OCI-M2 (cell line): Measurements from ENCODE around the gene LYPD3.
"Not testable (repeated sequence)": the region's sequence is repeated elsewhere in the genome, so short reads cannot be mapped to it uniquely, and the experiment has no call there.

ENCODE experiments used
- DNase-seq: peaks from one replicate; lab custom pipeline; 2025; ENCODE audit not compliant: unreplicated experiment; lab: John Stamatoyannopoulos, UW

LYPD3 gene

GRCh38 chr19:43462785-43463380 is 2.5 kb downstream of the LYPD3 start:
- no peak for DNase-seq

- no peak for DNase-seq
Measured at GRCh38 chr19:43462383-43462782, 3.0 kb downstream of the LYPD3 start.

DNA sequence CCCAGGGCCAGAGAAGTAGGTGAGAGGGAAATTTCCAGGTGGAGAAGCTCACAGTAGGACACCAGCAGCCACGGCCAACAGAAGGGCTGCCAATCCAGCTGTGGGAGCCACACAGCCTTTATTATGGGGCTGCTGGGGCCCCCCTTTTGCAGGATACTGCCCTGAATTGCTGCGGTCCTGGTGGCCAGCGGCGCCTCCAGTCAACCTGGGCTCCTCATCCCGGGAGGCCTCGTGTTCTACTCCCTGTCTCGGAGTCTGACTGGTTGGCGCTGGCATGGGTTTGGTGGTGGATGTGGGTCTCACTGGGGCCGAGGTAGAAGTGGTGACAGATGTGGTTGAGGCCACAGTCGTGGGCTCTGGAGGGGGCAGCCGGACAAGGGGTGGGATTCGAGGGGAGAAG is 4.1 kb downstream of the LYPD3 start:
- no peak for DNase-seq

DNA sequence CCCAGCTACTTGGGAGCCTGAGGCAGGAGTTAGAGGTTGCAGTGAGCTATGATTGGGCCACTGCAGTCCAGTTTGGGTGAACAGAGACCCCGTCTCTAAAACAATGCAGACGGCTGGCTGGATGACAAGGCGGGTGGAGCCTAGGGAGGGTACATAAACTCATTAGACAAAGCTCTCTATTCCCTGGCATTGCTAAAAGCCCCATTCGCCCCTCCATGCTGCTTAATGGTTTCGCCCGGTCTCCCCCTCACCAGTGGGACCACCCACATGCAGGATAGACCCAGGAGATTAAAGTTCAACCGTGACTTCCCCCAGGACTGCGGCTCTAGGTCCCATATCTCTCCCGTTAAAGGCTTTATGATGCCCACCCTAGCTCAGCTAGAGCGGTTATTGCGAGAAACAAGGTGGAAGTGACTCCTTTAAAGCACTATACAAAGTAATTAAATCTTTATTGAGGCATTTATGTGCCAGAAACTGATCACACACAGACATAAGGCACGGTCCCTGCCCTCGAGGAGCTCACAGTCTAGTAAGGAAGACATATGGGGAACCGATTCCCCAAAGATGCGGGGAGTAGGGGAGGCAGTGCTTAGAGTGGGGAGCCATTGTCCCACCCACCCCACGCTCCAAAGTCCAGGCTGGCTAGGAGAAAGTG is 4.9 kb downstream of the LYPD3 start:
- no peak for DNase-seq

- no peak for DNase-seq
Measured at GRCh38 chr19:43457809-43458208, 7.6 kb downstream of the LYPD3 start.

DNA sequence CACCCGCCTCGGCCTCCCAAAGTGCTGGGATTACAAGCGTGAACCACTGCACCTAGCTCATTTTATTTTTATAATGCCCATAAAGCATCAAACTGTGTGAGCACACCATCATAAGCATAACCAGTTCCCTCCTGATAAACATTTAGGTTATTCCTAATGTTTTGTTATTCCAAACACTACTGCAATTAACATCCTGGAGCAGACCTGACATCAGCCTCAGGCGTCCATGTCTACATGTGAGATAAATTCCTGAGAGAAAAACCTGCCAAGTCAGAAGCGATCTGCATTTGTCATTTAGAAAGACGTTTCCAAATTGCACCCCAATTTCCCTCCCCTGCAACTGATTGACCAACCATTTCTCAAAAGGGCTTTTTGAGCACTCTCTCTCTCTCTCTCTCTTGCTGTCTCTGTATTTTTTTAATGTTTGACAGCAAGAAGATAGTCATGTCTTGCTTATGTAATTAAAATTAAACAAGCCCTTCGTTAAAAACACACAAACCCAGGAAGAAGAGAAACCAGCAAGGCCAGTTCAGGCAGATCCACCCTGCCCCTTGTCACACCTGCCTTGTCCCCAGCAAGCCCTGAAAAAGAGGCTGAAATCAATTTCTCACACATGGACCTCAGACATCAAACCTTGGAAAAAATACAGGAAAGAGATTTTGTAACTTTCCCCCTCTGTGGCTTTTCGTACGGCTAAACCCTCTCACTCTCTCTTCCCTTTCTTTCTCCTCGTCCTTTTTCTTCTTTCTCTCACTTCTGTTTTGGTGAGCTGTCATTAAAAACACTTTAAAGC is 9.9 kb downstream of the LYPD3 start:
- no peak for DNase-seq

GRCh38 chr19:43454031-43454430 is 11.4 kb downstream of the LYPD3 start:
- no peak for DNase-seq

DNA sequence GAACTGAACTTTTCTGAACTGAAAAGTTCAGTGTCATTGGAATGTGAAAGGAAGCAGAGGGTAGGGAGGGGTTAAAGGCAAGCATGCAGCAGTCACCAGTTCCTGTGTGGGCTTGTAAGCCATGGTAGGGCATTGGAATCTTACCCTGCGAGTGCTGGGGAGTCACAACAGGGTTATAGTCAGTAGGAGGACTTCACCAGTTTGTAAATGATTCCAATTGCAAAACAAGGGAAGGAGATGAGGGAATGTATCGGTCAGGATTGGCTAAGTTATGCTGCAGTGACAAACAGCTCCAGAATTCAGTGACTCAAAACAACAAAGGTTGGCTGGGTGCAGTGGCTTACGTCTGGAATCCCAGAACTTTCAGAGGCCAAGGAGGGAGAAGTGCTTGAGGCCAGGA is 12.8 kb downstream of the LYPD3 start:
- no peak for DNase-seq

- DNase-seq = no peak
Measured at GRCh38 chr19:43450545-43450997, 14.8 kb downstream of the LYPD3 start.

GRCh38 chr19:43447655-43448054 is 17.8 kb downstream of the LYPD3 start:
- DNase-seq = no peak

GRCh38 chr19:43446746-43447489 is 18.5 kb downstream of the LYPD3 start:
- no peak for DNase-seq

DNA sequence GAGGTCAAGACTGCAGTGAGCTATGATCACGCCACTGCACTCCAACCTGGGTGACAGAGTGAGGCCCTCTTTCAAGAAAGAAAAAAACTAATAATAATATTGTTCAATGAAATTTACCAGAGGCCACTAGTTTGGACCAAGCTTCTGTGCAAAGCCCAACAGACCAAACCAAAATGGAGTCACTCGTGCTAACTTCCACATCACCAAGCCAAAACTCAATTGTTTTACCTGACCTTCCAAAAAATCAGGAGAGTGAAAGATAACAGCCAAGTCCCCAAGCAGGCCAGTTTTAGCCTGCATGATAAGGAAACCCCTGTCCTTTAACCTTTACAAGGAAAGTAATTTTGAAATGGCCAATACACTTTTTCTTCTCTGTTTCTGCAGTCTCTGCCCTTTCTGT is 20.0 kb downstream of the LYPD3 start:
- no peak for DNase-seq

- DNase-seq = no peak
Measured at GRCh38 chr19:43444531-43445287, 20.7 kb downstream of the LYPD3 start.

DNA sequence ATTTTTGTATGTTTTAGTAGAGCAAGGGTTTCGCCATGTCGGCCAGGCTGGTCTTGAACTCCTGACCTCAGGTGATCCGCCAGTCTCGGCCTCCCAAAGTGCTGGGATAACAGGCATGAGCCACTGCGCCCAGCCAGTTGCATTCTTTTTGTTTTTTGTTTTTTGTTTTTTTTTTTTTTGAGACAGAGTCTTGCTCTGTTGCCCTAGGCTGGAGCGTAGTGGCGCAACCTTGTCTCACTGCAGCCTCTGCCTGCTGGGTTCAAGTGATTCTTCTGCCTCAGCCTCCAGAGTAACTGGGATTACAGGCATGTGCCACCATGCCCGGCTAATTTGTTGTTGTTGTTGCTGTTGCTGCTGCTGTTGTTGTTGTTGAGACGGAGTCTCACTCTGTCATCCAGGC is 21.3 kb downstream of the LYPD3 start:
- not testable (repeated sequence) for DNase-seq

- no peak for DNase-seq
Measured at GRCh38 chr19:43441716-43442115, 23.7 kb downstream of the LYPD3 start.

GRCh38 chr19:43439709-43440063 is 25.7 kb downstream of the LYPD3 start:
- no peak for DNase-seq

- no peak for DNase-seq
Measured at GRCh38 chr19:43439032-43439708, 26.2 kb downstream of the LYPD3 start.

DNA sequence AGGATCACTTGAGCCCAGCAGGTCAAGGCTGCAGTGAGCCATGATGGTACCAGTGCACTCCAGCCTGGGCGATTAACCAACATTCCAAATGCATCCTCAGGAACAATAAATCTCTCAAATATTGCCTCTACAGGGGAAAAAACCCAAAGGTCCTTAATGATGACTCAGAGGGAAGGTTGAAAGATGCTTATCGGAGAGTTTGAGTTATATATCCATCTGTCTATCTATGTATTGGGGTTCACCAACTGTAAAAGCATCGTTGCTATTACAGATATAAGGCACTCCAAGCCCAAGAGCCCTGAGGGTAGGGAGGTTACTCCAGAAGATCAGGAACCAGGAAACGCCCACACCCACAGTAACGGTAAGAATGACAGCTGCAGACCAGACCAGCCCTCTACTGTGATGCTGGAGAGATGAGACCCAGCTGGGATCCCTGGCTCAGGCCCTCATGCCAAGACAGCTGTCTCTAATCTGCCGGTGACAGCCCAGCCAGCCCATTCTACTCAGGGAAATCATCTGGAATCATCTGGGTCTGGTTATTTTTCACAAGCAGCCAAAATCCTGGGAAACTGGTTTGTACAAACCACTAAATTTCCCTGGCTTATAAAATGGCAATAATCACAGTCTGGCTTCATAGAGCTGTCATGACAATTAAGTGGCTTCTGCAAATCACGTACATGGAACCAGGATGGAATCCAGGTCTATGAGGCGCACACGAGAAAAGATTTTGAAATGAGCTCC is 26.9 kb downstream of the LYPD3 start:
- DNase-seq = no peak

DNA sequence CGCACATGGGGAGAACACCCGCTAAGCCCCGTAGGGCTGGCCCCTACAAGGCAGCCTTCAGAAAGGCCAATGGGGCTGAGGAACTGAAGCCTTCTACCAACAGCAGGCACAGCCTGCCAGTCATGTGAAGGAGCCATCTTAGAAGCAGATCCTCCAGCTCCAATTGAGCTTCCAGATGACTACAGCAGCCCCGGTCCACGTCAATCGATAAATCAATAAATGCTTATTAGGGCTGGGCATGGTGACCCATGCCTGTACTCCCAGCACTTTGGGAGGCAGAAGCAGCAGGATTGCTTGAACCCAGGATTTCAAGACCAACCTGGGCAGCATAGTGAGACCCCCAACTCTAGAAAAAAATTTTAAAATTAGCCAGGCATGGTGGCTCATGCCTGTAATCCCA is 27.7 kb downstream of the LYPD3 start:
- DNase-seq = no peak

GRCh38 chr19:43437284-43437683 is 28.1 kb downstream of the LYPD3 start:
- not testable (repeated sequence) for DNase-seq
